ENCODE results near the gene EHMT1. TPM values are rescaled to one million over a fixed set of nuclear protein-coding genes. Genes with fewer than 3 reads are reported as not detected.

Gene EHMT1
- total RNA-seq, 1 donor = 46.3 TPM

- H3K36me3 ChIP-seq (ENCODE audit: insufficient read depth, low read length) = peaks cover 57% of the 10 kb centered on the region
- no peaks in the 10 kb centered on the region for H4K20me1 ChIP-seq (ENCODE audit: insufficient read depth, low read length)
- no peaks in the 10 kb centered on the region for H3K9me3 ChIP-seq (ENCODE audit: low read depth, low read length)
- H2AFZ ChIP-seq (ENCODE audit: low read length) = no peak overlapping the region
- TF ChIP-seq, protein P1, sequence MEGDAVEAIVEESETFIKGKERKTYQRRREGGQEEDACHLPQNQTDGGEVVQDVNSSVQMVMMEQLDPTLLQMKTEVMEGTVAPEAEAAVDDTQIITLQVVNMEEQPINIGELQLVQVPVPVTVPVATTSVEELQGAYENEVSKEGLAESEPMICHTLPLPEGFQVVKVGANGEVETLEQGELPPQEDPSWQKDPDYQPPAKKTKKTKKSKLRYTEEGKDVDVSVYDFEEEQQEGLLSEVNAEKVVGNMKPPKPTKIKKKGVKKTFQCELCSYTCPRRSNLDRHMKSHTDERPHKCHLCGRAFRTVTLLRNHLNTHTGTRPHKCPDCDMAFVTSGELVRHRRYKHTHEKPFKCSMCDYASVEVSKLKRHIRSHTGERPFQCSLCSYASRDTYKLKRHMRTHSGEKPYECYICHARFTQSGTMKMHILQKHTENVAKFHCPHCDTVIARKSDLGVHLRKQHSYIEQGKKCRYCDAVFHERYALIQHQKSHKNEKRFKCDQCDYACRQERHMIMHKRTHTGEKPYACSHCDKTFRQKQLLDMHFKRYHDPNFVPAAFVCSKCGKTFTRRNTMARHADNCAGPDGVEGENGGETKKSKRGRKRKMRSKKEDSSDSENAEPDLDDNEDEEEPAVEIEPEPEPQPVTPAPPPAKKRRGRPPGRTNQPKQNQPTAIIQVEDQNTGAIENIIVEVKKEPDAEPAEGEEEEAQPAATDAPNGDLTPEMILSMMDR (IDR thresholded peaks at IDR 0.05; ENCODE audit: extremely low read depth, low read depth, low read length) = no peak
- DNase-seq (ENCODE audit: insufficient read length, low spot score, missing footprints) = peak; percentile 43
- no peak overlapping the region for H3K4me2 ChIP-seq (ENCODE audit: insufficient read depth, low read length)
- H3K4me3 ChIP-seq (ENCODE audit: insufficient read depth, low read length) = no peak overlapping the region
- no peaks in the 10 kb centered on the region for H3K27me3 ChIP-seq (ENCODE audit: insufficient read depth, low read length)
- H3K79me2 ChIP-seq (ENCODE audit: insufficient read depth, low read length) = no peaks in the 10 kb centered on the region
- no peaks in the 10 kb centered on the region for H3K4me1 ChIP-seq (ENCODE audit: insufficient read depth, low read length)
- H3K27ac ChIP-seq (ENCODE audit: low read depth, low read length) = no peak overlapping the region
Observed at GRCh38 chr9:137797206-137798120, 178.7 kb downstream of the EHMT1 start.

- no peaks in the 10 kb centered on the region for H3K79me2 ChIP-seq (ENCODE audit: insufficient read depth, low read length)
- no peak overlapping the region for H3K27ac ChIP-seq (ENCODE audit: low read depth, low read length)
- no peaks in the 10 kb centered on the region for H3K9me3 ChIP-seq (ENCODE audit: low read depth, low read length)
- peaks cover 57% of the 10 kb centered on the region for H3K36me3 ChIP-seq (ENCODE audit: insufficient read depth, low read length)
- no peaks in the 10 kb centered on the region for H4K20me1 ChIP-seq (ENCODE audit: insufficient read depth, low read length)
- no peak overlapping the region for H2AFZ ChIP-seq (ENCODE audit: low read length)
- DNase-seq (ENCODE audit: insufficient read length, low spot score, missing footprints) = no peak
- no peak overlapping the region for H3K4me3 ChIP-seq (ENCODE audit: insufficient read depth, low read length)
- TF ChIP-seq, protein P1 (IDR thresholded peaks at IDR 0.05; ENCODE audit: extremely low read depth, low read depth, low read length) = no peak
- H3K4me1 ChIP-seq (ENCODE audit: insufficient read depth, low read length) = no peaks in the 10 kb centered on the region
- no peaks in the 10 kb centered on the region for H3K27me3 ChIP-seq (ENCODE audit: insufficient read depth, low read length)
- H3K4me2 ChIP-seq (ENCODE audit: insufficient read depth, low read length) = no peak overlapping the region
Observed at GRCh38 chr9:137798142-137798541, 179.3 kb downstream of the EHMT1 start.

- peaks cover 60% of the 10 kb centered on the region for H3K36me3 ChIP-seq (ENCODE audit: insufficient read depth, low read length)
Observed at GRCh38 chr9:137798901-137799629, 180.3 kb downstream of the EHMT1 start.

More at GRCh38 chr9:137798901-137799629, 180.3 kb downstream of the EHMT1 start:
- H3K27me3 ChIP-seq (ENCODE audit: insufficient read depth, low read length) = no peaks in the 10 kb centered on the region
- TF ChIP-seq, protein P1 (IDR thresholded peaks at IDR 0.05; ENCODE audit: extremely low read depth, low read depth, low read length) = no peak
- no peak overlapping the region for H2AFZ ChIP-seq (ENCODE audit: low read length)
- no peaks in the 10 kb centered on the region for H4K20me1 ChIP-seq (ENCODE audit: insufficient read depth, low read length)
- H3K79me2 ChIP-seq (ENCODE audit: insufficient read depth, low read length) = no peaks in the 10 kb centered on the region
- H3K4me2 ChIP-seq (ENCODE audit: insufficient read depth, low read length) = no peak overlapping the region
- no peak for DNase-seq (ENCODE audit: insufficient read length, low spot score, missing footprints)
- no peaks in the 10 kb centered on the region for H3K9me3 ChIP-seq (ENCODE audit: low read depth, low read length)
- no peaks in the 10 kb centered on the region for H3K4me1 ChIP-seq (ENCODE audit: insufficient read depth, low read length)
- no peak overlapping the region for H3K4me3 ChIP-seq (ENCODE audit: insufficient read depth, low read length)
- H3K27ac ChIP-seq (ENCODE audit: low read depth, low read length) = no peak overlapping the region
